Mesenteric fat pad (tissue), 1 donor: Measurements from ENCODE around the gene IL10. TPM values are rescaled to one million over a fixed set of nuclear protein-coding genes. Genes with fewer than 3 reads are reported as not detected.
"Not testable (repeated sequence)": the region's sequence is repeated elsewhere in the genome, so short reads cannot be mapped to it uniquely, and the experiment has no call there.

Source experiments
- DNase-seq: peaks from one replicate; pipeline ENCODE4 v3.0.0-alpha.2; 2020; ENCODE audit warnings: low spot score
- total RNA-seq: library from RNA; stranded (reverse); fragmentation: NEBNext Ultra II Directional; extraction: Animal tissue kit (Norgen Biotek cat#: 25700); gene quantifications from one replicate; pipeline ENCODE4 v1.2.1, GENCODE V29; 2021
- donor health status: DM: yes; HTN: yes; CAD: no.

Gene IL10
- total RNA-seq, 1 donor from 2014 or later, result 23.0 TPM

- DNase-seq, result no peak
These were observed 22.1 kb upstream of the IL10 start for GRCh38 chr1:206794294-206794908.

GRCh38 chr1:206793620-206794019 is 21.3 kb upstream of the IL10 start:
- no peak for DNase-seq

GRCh38 chr1:206792939-206793607 is 20.8 kb upstream of the IL10 start:
- DNase-seq, result no peak

DNA sequence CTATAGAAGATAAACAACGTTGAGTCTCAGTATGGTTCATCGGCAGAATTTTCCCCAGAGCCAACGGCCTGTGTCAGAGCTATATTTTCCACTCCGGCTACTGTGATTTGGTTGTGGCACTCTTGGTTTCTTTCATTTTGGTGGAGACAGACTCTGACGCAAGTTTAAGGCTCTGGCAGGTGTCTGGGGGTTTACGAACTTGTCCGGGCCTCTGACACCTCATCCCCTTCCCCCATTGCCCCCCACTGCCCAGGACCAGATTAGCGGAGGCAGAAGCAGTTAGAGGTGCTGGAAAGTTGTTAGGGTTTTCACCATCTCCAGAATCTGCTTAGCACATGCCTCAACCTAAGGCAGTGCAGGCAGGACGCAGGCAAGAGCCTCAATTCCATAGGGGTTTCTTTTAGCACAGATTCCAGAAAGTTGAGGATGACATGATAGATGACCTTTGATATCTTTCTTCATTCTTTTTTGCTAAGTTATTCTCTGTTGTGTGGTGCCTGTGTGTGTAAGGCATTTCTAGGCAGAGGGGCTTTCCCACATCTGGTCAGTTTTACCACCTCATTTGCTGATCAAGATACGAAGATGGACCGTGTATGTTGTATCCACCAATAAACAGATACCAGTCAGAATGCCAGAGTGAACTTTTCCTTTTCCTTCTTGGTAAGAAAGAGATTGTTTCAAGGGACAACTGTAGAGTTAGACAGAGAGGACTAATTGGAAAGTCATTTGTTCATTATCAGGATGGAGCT is 18.4 kb upstream of the IL10 start:
- DNase-seq, result no peak

- no peak for DNase-seq
These were observed 16.3 kb upstream of the IL10 start for GRCh38 chr1:206788487-206789050.

DNA sequence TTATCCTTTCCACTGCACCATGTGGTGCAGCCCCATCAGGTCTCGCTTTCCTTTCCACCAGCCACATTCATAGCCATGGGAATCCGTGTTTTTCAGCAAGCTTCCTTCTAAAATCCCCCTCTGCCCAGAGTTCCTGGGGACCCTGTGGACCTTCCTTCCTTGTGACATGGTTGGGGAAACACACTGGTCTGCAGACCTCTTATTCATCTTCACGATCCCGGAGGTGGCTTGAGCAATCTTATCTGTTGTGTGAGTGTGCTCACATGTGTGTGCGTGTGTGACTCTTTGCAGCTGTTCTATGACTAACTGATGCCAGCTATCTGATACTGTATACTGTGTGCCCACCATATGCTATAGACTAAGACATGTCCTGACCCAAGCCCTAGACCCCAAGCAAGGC is 15.6 kb upstream of the IL10 start:
- DNase-seq, result no peak

DNA sequence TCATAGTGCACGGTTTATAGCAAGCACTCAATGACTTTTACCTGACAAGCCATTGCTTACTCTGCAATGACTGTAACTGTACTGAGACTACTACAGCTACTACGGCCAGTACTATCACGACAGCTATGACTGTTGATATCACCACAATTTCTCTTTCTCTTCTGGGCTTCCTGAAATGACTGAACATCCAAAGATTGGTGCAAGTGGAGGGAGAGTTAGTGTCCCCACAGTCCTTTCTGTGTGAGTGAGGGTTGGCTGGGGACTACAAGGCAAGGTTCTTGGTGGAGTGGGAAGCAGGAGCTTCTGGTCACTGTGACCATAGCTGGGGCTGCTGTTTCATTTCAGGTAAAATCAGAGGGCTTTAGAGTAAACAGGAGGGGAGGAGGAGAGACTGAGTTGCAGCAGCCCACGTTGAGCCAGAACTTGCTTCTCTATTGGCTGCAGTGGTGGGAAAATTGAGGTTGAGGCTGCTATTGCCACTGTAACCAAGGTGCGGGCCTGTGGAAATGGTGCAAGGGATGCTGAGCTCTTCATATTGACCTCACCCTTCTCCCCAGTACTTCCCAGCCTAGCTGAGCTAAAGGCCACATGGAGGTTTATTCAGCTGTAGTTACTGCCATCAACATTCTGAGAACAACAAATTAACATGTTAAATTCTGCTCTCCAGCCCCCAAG is 14.1 kb upstream of the IL10 start:
- no peak for DNase-seq

GRCh38 chr1:206785182-206785765 is 13.0 kb upstream of the IL10 start:
- DNase-seq, result no peak

GRCh38 chr1:206784471-206784903 is 12.2 kb upstream of the IL10 start:
- no peak for DNase-seq

DNA sequence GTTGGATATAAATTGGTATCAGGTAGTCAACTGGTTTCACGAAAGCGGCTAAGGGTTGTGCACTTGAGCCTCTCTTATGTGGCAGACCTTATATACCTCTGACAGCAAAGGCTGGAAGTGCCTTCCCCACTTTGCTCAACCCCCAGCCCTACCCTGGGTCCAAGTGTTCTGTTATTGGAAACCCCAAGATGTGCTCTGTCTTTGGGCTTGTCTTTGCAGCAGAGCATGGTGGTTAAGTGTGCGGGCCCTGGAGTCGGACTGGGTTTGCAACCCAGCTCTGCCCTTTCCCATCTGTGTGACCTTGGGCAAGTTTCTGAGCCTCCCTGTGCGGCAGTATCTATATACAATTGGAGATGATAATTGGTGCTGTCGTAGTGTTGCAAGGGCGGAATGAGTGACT is 11.2 kb upstream of the IL10 start:
- DNase-seq, result no peak

GRCh38 chr1:206782448-206782847 is 10.2 kb upstream of the IL10 start:
- no peak for DNase-seq

DNA sequence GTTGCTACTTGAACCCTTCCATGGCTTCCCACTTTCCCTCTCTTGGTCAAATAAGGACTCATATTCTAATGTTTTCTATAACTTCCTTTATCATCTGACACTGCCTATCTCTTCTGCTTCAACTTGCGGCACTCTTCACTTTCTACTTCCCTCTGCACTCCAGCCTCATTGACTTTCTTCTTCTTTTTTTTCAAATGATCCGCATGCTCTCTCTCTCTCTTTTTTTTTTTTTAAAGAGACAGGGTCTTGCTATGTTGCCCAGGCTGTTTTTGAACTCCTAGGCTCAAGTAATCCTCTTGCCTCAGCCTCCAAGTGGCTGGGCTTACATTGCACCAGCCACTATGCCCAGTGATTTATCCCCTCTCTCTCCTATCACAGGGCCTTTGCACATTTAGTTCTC is 7.3 kb upstream of the IL10 start:
- DNase-seq, result no peak

DNA sequence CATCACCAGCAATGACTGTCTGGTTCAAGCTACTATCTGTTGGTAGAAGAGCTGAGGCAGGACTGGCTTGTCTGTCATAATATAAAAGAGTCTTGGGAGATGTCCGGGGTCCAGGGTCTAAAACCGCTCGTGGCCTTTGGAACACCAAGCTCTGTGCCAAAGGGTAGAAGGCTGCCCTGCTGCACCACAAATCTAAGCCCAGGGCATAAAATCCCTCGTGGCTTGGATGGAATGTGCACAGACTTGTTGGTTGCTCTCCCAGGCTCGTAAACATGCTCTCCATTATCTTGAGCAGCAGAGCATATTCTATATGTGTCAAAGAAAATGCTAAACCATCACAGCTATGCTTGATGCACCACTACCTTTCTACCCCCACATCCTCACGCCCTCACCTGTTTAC is 6.6 kb upstream of the IL10 start:
- not testable (repeated sequence) for DNase-seq

GRCh38 chr1:206778031-206778430 is 5.7 kb upstream of the IL10 start:
- no peak for DNase-seq

GRCh38 chr1:206776229-206776628 is 3.9 kb upstream of the IL10 start:
- no peak for DNase-seq

DNA sequence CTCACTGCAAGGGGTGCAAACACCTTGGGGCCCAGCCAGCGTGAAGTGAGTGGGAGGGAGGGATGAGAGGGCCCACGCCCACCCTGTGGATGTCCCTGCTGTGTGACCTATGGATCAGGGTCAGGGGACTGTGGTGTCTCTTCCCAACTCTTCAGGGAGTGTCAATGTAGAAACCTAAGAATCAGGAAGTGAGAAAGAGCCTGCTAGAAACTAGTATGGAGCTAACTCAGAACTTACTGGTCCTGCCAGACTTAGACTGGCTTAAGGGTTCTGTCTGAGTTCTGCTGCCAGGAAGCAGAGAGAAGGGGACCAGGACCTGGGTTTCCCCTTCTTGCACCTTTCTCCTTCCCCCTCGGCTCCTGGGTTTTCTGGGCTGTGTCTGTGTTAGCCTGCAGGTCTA is 1.8 kb upstream of the IL10 start:
- DNase-seq, result no peak

DNA sequence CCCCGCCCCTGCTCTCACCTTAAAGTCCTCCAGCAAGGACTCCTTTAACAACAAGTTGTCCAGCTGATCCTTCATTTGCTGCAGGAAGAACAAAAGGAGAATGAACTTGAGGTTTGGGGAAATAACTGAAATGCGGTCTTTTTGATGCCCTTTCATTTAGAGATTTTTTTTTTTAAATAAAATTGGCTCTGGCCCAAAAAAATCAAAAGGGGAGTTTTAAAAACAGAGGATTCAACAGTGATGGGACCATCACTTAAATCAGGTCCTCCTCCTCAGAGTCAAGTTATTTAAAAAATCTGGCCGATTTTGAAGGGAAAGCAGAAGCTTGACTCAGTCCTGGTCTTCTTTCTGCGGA is 979 bp downstream of the IL10 start:
- DNase-seq, result no peak

GRCh38 chr1:206770531-206771337 is 1.6 kb downstream of the IL10 start, which contains the start of gene IL19:
IL19 (plus strand) TSS chr1:206770773; CDS start chr1:206836663, 65,890 bp downstream.
- DNase-seq, result no peak

GRCh38 chr1:206769304-206769731 is 3.0 kb downstream of the IL10 start:
- no peak for DNase-seq
